Activated T-helper 1 cell treated with anti-CD3 and anti-CD28 coated beads, Interleukin-12 subunit alpha, Interleukin-12 subunit beta, Interleukin-2, Interleukin-4 antibody, amounts not matched to agents 30 ng/mL and 10 ng/mL and 1 ng/mL, durations not matched to agents 14 hours and 24 hours and 36 hours (primary cell): Measurements from ENCODE around the gene TMEM150B. TPM values are rescaled to one million over a fixed set of nuclear protein-coding genes. Genes with fewer than 3 reads are reported as not detected.

ENCODE experiments used
- DNase-seq: peaks from one replicate; pipeline ENCODE4 v3.0.0; 2021; ENCODE audit warnings: low spot score
- H3K27ac Mint-ChIP-seq: one replicate; pipeline ENCODE4 v1.8.0; 2021; ENCODE audit warnings: mild to moderate bottlenecking, mixed read lengths
- H3K27me3 Mint-ChIP-seq: one replicate; pipeline ENCODE4 v1.8.0; 2022; ENCODE audit warnings: mild to moderate bottlenecking, moderate library complexity, mixed read lengths; ENCODE audit not compliant: insufficient read depth
- H3K36me3 Mint-ChIP-seq: one replicate; pipeline ENCODE4 v1.8.0; 2021; ENCODE audit warnings: low read depth, mixed read lengths
- H3K4me1 Mint-ChIP-seq: one replicate; pipeline ENCODE4 v1.8.0; 2021; ENCODE audit warnings: low read depth, mixed read lengths
- H3K4me3 Mint-ChIP-seq: one replicate; pipeline ENCODE4 v1.8.0; 2021; ENCODE audit warnings: mild to moderate bottlenecking, moderate library complexity, mixed read lengths
- H3K9me3 Mint-ChIP-seq: one replicate; pipeline ENCODE4 v1.8.0; 2021; ENCODE audit warnings: mixed read lengths
- intact Hi-C: fragments of 100-400 bp; cut with micrococcal nuclease; formaldehyde crosslinking; loops from one replicate; pipeline ENCODE4 v1.15.1; 2024
- total RNA-seq: library from RNA; stranded (reverse); gene quantifications from 2 replicates; pipeline ENCODE4 v1.2.3, GENCODE V29; 2022

The TMEM150B gene, protein sequence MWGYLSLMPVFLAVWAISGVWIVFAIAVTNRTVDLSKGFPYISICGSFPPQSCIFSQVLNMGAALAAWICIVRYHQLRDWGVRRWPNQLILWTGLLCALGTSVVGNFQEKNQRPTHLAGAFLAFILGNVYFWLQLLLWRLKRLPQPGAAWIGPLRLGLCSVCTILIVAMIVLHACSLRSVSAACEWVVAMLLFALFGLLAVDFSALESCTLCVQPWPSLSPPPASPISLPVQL
- total RNA-seq = 0.71 TPM in 1 of 2 replicates, not detected in the other

DNA sequence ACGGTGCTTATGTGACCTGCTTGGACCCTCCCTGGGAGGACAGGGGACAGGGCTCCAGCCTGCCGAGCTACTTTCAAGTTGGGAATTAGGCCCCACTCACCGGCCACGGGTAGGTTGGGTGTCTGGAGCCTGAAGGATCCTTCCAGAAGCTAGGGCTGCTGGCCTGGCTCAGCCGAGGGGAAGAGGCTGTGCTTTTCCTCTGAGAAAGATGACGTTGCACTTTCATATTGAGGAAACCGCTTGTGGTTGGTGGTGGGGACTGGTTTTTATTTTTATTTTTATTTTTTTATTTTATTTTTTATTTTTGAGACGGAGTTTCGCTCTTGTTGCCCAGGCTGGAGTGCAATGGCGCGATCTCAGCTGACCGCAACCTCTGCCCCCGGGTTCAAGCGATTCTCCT, at the start of gene TMEM150B:
Gene TMEM150B, minus strand, starts transcription at position 170 of the 400 bp plus-strand sequence. CDS start 4,305 bp downstream, outside the sequence.
- DNase-seq = no peak
- intact Hi-C loops = no loop called here
- no peak within 1 kb of the TSS for H3K27ac Mint-ChIP-seq
- no peak within 1 kb of the TSS for H3K4me3 Mint-ChIP-seq
- no peaks in the 10 kb centered on the region for H3K36me3 Mint-ChIP-seq
- H3K9me3 Mint-ChIP-seq = no peaks in the 10 kb centered on the region
- H3K4me1 Mint-ChIP-seq = peaks cover 6% of the 10 kb centered on the region
- peaks cover 3% of the 10 kb centered on the region for H3K27me3 Mint-ChIP-seq

DNA sequence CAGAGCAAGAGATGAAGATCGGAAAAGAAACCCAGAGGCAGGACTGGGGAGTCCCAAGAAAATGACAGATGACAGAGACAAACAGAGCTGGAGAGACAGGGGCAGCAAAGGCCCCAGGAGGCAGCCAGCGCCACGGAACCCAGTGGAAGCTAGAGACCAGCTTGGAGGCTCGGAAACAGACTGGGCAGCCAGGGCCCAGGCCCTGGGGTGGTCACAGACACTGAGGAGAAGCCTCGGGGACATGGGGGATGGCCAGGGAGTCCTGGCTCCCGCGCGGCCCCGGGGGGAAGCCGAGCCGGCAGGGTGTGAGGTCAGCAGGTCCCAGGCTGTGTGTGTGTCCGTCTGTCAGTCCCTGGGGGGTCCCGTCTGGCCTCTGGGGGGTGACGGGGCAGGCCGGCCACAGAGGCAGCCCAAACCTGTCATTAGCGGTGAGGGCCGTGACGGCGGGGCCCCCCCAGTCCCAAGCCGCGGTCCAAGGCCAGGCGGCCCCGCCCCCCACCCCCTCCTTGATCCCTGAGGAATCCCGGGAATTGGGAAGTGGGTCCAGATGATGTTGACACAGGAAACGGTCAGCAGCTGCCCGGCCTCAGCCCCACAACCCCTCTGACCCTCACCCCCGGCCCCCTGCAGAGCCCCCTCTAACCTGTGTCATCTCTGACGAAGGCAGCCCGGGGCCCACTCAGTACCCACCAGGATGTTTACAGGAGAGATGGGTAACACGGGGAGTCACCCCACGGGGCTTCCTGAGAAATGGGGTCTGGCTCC, 49.0 kb upstream of the TMEM150B start:
- peaks cover 35% of the 10 kb centered on the region for H3K27me3 Mint-ChIP-seq
- intact Hi-C loops = no loop called here
- peaks cover 5% of the 10 kb centered on the region for H3K4me1 Mint-ChIP-seq
- no peak overlapping the region for H3K4me3 Mint-ChIP-seq
- H3K36me3 Mint-ChIP-seq = peaks cover 2% of the 10 kb centered on the region
- H3K27ac Mint-ChIP-seq = no peak overlapping the region
- DNase-seq = no peak
- no peaks in the 10 kb centered on the region for H3K9me3 Mint-ChIP-seq

DNA sequence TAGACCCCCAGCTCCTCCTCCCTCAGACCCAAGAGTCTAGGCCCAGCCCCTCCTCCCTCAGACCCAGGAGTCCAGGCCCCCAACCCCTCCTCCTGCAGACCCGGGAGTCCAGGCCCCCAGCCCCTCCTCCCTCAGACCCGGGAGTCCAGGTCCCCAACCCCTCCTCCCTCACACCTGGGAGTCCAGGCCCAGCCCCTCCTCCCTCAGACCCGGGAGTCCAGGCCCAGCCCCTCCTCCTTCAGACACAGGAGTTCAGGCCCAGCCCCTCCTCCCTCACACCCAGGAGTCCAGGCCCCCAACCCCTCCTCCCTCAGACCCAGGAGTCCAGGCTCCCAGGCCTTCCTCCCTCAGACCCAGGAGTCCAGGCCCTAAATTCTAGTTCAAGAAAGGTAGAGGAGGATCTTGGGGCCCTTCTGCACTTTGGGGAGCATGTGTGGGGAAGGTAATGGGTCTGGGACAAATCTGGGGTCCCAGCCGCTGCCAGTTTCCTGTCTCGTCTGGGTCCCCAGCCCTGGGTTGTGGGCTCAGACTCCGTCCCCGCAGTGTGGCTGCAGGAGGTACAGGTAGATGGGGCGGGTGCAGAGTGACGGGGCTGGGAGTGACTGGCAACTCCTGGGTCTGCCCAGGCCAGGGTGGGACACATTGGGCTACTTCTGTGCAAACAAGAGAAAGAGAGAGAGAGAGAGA, 48.3 kb upstream of the TMEM150B start:
- Mint-ChIP-seq H3K9me3 (no peaks in the 10 kb centered on the region), H3K27ac (no peak overlapping the region), H3K27me3 (peaks cover 40% of the 10 kb centered on the region), H3K4me1 (peaks cover 5% of the 10 kb centered on the region), H3K4me3 (no peak overlapping the region), H3K36me3 (peaks cover 2% of the 10 kb centered on the region)
- no peak for DNase-seq
- intact Hi-C loops = no loop called here

- no peak overlapping the region for H3K27ac Mint-ChIP-seq
- peaks cover 43% of the 10 kb centered on the region for H3K27me3 Mint-ChIP-seq
- peaks cover 5% of the 10 kb centered on the region for H3K4me1 Mint-ChIP-seq
- H3K4me3 Mint-ChIP-seq = no peak overlapping the region
- peaks cover 2% of the 10 kb centered on the region for H3K36me3 Mint-ChIP-seq
- DNase-seq = no peak
- H3K9me3 Mint-ChIP-seq = no peaks in the 10 kb centered on the region
- intact Hi-C loops = no loop called here
These were observed 47.4 kb upstream of the TMEM150B start for GRCh38 chr19:55372316-55373081.

GRCh38 chr19:55370305-55370988, 45.3 kb upstream of the TMEM150B start, which contains the start of gene IL11:
IL11 (minus strand) TSS chr19:55370463; CDS start chr19:55370310, 153 bp downstream.
- intact Hi-C loops = no loop called here
- Mint-ChIP-seq H3K36me3 (peaks cover 2% of the 10 kb centered on the region), H3K4me3 (peak within 1 kb of the TSS; percentile 54), H3K4me1 (peaks cover 5% of the 10 kb centered on the region), H3K27me3 (peaks cover 41% of the 10 kb centered on the region), H3K27ac (no peak within 1 kb of the TSS), H3K9me3 (no peaks in the 10 kb centered on the region)
- no peak for DNase-seq

DNA sequence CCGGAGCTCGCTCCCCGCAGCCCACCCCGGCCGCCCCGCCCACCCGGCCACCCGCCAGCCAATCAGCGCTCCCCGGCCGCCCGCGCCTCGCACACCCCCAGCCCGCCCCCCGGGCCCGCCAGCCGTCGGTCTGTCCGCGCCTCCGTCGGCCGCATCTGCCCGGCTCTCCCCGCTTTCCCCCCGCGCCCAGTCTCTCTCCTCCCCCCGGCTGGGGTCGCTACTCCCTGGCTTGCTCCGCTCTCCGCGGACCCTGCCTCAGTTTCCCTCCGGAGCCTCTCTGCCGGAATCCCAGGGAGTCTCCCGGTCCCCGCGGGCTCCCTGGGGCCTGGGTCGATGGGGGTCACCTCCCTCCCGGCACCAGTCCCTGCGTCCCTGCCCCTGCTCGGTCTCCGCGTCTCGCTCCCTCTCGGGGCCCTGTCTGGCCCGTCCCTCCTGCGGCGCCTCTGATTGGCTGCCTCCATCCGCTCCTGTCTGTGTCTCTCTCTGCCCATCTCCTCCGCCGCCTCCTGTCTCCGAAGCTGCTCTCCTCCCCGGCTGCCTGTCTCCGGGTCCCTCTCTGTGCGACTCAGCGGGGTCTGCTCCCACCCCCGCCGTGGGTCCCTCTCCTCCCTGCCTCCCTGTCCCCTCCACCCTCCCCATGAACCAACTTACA, 44.6 kb upstream of the TMEM150B start:
- H3K27ac Mint-ChIP-seq = no peak overlapping the region
- H3K4me3 Mint-ChIP-seq = peak overlapping the region; percentile 54
- peaks cover 44% of the 10 kb centered on the region for H3K27me3 Mint-ChIP-seq

DNA sequence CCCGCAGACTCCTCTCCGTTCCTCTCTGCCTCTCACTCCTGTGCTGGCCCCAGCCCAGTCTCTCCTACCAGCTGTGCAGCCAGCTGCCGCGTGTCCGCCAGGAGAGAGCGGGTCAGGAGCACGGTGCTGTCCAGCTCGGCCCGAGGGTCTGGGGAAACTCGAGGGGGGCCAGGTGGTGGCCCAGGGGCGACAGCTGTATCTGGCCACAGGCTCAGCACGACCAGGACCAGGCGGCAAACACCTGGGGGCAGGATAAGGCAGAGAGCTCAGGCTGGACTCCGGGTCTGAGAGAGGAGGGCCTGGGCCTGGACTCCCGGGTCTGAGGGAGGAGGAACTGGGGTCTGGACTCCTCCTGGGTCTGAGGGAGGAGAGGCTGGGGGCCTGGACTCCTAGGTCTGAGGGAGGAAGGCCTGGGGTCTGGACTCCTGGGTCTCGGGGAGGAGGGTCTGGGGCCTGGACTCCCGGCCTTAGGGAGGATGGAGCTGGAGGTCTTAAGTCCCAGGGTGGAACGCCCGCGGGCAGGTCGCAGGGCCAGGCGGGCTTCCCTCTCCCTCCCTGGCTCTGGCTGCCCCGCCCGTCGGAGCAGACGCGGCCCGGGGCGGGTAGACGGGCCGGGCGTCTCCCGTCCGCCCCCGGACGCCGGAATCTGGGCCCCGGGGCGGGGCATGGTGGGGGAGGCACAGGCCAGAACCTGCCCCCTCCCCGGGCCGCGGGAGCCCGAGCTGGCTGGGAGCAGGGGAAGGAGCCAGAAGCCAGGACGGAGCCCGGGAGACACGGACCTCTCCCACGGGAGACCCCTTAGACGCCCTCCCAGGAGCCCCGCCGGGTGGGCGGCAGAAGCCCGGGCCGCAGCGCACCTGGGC, 43.8 kb upstream of the TMEM150B start:
- no peak for DNase-seq
- peaks cover 5% of the 10 kb centered on the region for H3K4me1 Mint-ChIP-seq
- H3K36me3 Mint-ChIP-seq = peaks cover 2% of the 10 kb centered on the region
- peaks cover 41% of the 10 kb centered on the region for H3K27me3 Mint-ChIP-seq
- no peak overlapping the region for H3K27ac Mint-ChIP-seq
- H3K9me3 Mint-ChIP-seq = no peaks in the 10 kb centered on the region
- no peak overlapping the region for H3K4me3 Mint-ChIP-seq
- intact Hi-C loops = loop anchor here (2.0 kb wide), 1 partner anchor 14 kb away; the partner anchor contains the start of gene COX6B2

More for the DNA sequence above, 44.6 kb upstream of the TMEM150B start:
- H3K4me1 Mint-ChIP-seq = peaks cover 5% of the 10 kb centered on the region
- no peaks in the 10 kb centered on the region for H3K9me3 Mint-ChIP-seq
- intact Hi-C loops = loop anchor here (2.0 kb wide), 1 partner anchor 15 kb away; the partner anchor contains the start of gene COX6B2
- DNase-seq = no peak
- peaks cover 2% of the 10 kb centered on the region for H3K36me3 Mint-ChIP-seq

DNA sequence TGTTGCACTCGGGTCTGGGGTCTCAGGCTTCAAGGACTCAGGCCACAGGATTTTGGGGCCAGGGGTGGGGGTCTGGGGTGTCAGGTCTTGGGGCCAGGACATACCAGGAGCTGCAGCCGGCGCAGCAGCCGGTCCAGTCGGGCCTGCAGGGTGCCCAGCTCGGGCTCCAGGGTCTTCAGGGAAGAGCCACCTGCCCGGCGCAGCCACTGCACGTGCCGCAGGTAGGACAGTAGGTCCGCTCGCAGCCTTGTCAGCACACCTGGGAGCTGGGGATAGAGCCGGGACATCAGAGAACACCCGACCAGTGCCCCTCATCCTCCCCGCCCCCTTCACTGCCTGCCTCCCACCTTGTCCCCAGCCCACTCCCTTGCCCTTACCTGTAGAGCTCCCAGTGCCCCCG, 43.0 kb upstream of the TMEM150B start:
- intact Hi-C loops = loop anchor here (2.0 kb wide), 1 partner anchor 13 kb away; the partner anchor contains the start of gene COX6B2
- H3K4me3 Mint-ChIP-seq = no peak overlapping the region

DNA sequence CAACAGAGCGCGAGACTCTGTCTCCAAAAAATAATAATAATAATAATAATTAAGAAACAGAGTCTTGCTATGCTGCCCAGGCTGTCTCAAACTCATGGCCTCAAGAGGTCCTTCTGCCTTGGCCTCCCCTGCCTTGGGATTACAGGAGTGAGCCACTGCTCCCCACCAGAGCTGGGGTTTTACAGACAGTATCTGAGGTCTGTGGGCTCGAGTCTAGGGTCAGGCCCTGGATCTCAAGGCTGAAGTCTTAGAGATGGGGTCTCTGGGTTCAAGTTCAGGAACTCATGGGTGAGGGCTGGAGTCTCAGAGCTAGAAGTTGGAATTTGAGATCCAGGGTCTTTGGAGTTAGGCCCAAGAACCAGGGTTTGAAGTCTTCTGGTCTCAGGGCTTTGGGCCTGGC, 41.6 kb upstream of the TMEM150B start:
- Mint-ChIP-seq H3K27me3 (peaks cover 31% of the 10 kb centered on the region), H3K27ac (no peak overlapping the region), H3K36me3 (peaks cover 2% of the 10 kb centered on the region), H3K4me3 (no peak overlapping the region), H3K9me3 (no peaks in the 10 kb centered on the region), H3K4me1 (peaks cover 5% of the 10 kb centered on the region)
- intact Hi-C loops = no loop called here
- DNase-seq = no peak

More for the DNA sequence above, 43.0 kb upstream of the TMEM150B start:
- Mint-ChIP-seq H3K36me3 (peaks cover 2% of the 10 kb centered on the region), H3K27me3 (peaks cover 36% of the 10 kb centered on the region), H3K4me1 (peaks cover 5% of the 10 kb centered on the region), H3K27ac (no peak overlapping the region), H3K9me3 (no peaks in the 10 kb centered on the region)
- no peak for DNase-seq

DNA sequence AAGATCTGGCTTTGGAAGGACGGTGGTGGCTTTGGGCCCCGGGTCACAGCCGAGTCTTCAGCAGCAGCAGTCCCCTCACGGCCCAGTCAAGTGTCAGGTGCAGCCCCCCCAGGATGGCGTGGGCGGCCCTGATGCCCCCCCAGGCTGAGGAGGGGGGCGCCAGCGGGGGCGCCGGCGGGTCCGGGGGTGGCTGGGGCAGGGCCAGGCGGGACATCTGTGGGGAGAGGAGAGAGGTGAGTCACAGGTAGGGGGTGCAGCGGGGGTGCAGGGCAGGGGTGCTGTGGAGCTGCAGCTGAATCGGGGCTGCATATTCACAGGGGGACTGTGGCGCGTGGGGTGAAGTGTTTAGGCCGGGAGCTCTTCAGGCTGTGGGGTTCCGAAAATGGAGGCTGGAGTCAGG, 40.8 kb upstream of the TMEM150B start:
- Mint-ChIP-seq H3K4me1 (peaks cover 4% of the 10 kb centered on the region), H3K27me3 (peaks cover 23% of the 10 kb centered on the region), H3K36me3 (peaks cover 2% of the 10 kb centered on the region), H3K4me3 (no peak overlapping the region), H3K9me3 (no peaks in the 10 kb centered on the region), H3K27ac (no peak overlapping the region)
- no peak for DNase-seq
- intact Hi-C loops = no loop called here

DNA sequence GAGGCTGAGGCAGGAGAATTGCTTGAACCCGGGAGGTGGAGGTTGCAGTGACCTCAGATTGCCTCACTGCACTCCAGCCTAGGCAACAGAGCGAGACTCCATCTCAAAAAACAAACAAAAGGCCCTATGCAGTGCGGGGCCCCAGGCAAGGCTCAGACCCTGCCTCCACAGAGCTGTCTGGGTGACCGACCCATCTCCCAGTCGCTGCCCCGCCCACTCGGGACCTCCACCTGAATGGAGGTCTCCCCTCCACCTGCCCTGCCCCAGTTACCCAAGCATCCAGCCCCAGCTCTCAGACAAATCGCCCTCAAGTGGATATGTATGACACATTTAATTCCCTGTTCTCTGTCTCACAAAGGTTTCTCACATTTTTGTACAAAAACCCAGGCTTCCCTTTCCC, 40.1 kb upstream of the TMEM150B start:
- Mint-ChIP-seq H3K27me3 (peaks cover 16% of the 10 kb centered on the region), H3K9me3 (no peaks in the 10 kb centered on the region), H3K4me1 (no peaks in the 10 kb centered on the region), H3K36me3 (no peaks in the 10 kb centered on the region), H3K4me3 (no peak overlapping the region), H3K27ac (no peak overlapping the region)
- intact Hi-C loops = no loop called here
- DNase-seq = no peak
